HG03432 (cell line): ENCODE data around the gene ANGPT4.
A peak's percentile ranks its signal among the peaks of the same experiment; 100 is the strongest.

ENCODE experiments used
- ATAC-seq: cut with Tn5 transposase; IDR thresholded peaks from one replicate; pipeline ENCODE4 v1.9.1; 2021; ENCODE audit warnings: mild to moderate bottlenecking, moderate library complexity; ENCODE audit not compliant: unreplicated experiment

Gene ANGPT4

DNA sequence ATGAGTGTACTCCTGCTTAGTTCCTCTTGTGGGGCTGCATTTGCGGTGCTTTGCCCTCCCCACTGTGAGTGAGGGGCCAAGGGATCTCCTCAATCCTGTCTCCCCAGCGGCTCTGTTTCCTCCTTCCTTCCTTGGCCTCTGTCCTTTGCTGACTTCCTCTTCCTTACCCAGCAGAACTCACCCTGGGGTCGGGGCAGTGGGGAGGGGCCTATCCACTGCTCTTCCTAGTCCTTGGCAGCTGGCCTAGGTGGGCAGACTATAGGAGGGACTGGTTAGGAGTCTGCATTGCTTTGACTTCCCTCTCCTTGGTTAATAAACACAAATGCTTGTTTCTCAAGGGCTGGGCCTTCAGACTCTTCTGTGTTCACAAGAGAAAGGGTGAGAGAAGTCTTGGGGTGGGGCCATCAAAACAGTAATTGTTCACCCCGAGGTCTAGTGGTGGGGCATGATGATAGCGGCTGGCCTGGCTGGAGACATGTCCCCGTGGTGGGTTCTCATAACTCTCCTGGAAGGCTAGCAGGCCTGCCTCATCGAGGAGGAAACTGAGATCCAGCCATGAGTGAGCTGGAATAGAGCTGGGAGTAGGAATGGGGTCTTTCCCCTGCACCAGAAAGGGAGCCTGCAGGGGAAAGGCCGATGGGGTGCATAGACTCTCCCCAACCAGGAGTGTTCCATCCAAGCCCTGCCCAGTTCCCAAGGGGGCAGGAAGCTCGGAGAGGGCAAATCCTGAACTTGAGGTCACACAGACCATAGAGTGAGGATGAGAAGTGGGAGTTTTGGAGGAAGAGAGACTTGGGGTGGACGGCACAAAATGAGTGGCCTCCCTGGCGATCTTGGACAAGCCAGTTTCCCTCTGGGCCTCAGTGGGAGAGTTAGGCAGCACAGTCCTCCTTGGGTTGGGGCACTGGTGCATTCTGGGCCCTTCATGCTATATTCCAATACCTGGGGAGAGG is 69.9 kb downstream of the ANGPT4 start:
- no peak for ATAC-seq

- no peak for ATAC-seq
Observed at GRCh38 chr20:845226-845868, 70.8 kb downstream of the ANGPT4 start.

DNA sequence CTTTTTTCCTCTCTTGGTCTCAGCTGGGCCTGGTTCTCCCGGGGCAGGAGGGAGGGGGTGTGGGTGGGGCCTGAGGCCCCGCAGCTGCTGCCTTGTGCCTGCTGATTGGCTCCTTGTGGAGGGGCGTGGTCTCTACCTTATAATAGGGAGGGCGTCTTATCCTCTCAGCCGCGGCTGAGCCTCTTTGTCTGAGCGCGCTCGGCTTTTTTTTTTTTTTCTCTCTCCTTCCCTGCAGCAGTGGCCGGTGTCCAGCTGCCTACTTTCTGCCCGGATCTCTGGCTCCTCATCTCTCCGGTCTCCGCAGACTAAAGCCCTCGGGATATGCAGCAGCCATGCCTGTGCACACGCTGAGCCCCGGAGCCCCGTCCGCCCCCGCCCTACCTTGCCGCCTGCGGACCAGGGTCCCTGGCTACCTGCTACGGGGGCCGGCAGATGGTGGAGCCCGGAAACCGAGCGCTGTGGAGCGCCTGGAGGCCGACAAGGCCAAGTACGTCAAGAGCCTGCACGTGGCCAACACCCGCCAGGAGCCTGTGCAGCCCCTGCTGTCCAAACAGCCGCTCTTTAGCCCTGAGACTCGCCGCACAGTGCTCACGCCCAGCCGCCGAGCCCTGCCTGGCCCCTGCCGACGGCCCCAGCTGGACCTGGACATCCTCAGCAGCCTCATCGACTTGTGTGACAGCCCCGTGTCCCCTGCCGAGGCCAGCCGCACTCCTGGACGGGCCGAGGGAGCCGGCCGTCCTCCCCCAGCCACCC is 71.5 kb downstream of the ANGPT4 start:
- ATAC-seq, result peak; percentile 93

GRCh38 chr20:843912-844311 is 72.2 kb downstream of the ANGPT4 start:
- no peak for ATAC-seq

DNA sequence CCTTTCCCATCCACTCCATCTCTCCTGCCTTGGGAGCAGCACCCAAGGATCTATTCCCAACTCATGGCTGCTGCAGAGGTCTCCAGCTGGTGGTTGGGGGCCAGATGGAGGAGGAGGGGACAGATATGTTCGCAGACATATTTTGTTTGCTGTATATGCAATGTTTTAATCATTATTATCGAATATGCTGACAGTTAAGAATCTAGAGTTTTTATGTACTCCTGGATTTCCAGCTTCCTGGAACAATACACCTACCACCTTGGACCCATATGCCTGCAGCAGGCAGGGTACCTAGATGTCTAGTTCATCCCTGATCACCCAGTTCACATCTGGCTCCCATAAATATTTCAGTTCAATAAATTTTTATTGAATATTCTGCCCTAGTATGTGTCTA is 73.6 kb downstream of the ANGPT4 start:
- no peak for ATAC-seq

- ATAC-seq, result no peak
Observed at GRCh38 chr20:841568-842546, 74.3 kb downstream of the ANGPT4 start.

GRCh38 chr20:840858-841567 is 75.1 kb downstream of the ANGPT4 start:
- no peak for ATAC-seq

DNA sequence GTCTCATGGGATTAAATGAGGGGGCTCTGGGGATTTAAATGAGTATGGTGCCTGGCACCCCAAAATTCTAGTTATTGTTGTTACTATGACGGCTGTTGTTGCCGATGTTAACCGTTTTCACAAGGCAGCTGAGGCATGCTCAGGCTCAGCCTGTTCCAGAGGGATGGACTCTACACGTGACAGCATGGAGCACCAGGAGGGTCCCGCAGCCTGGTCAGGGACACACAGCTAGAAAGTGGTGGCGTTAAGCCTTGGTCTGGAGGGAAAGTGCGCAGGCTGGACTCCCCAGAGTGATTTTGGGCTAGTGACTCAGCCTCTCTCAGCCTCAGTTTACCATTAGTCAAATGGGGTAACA is 75.7 kb downstream of the ANGPT4 start:
- ATAC-seq, result no peak

- no peak for ATAC-seq
Observed at GRCh38 chr20:839626-840025, 76.5 kb downstream of the ANGPT4 start.

DNA sequence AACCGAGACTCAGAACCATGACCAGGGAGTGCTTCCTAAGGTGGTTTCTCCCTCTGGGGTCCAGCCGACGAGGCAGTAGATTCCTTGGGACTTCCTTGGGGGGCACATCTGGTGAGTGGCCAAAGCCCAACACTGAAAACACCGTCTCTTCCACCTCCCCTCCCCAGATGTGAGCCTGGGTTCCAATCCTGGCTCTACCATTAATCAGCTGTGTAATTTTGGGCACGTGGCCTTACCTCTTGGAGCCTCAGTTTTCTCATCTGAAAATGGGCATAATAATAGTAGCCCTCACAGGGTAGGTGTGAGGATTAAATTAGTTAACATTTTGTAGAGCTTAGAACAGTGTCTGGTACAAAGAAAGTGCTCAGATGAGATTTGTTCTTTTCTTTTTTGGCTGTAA is 77.1 kb downstream of the ANGPT4 start:
- no peak for ATAC-seq

DNA sequence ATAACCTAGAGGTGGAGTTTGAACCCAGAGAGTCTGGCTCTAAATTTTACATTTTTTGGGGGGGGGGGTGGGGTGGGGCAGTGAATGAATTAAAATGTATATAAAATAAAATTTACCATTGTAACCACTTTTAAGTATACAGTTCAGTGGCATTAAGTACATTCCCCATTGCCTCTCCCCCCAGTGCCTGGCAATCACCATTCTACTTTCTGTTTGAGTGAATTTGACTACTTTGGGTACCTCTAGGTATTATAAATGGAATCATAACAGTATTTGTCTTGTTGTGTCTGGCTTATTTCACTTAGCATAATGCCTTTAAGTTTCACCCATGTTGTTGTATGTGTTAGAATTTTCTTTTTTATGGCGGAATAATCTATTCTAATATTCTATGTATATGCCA is 79.9 kb downstream of the ANGPT4 start:
- no peak for ATAC-seq

DNA sequence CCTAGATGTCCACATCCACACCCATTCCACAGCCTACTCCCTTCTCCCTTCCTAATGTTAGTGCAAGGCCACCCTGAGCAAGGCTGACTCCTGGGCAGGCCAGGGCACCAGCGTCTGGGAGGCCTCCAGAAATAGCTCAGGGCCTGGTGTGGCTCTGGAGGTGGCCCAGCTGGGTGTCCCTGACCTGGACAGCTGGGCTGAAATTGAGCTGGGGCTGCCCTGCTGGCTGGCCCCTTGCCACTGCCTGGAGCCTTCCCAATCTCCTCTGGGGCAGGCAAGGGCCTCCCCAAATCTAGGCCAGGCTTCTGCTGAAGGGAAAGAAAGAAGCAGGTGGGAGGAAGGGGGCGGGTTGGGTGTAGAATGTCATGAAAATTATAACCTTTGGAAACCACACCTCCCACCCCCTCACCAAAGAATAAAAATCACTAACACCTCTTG is 80.5 kb downstream of the ANGPT4 start:
- no peak for ATAC-seq

DNA sequence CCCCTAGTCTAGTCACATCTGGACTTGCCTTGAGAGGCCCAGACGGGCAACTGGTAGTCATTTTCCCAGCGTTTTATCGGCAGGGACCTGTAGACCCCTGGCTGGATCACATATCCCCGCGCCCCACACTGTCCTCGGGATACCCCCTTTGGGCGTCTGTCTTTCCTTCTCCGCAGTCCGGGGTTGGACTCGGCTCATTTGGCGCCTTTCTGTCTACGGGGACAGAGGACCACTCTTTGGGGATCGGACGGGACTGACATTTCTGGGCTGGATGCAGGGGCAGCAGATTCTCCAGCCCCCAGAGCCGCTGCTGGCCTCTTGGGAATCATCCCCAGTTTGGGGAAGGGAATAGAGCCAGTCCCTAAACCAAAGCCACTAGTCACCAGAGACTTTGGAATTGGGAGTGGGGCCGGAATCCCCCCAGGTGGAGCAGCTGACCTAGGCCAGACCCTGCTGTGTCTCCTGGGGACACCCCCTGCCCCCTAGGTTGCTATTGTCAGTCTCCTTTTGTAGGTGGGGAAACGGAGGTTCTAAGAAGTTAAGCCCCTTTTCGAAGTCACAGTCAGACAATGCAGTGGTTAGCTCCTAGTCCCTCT is 81.9 kb downstream of the ANGPT4 start:
- ATAC-seq, result peak; percentile 9

DNA sequence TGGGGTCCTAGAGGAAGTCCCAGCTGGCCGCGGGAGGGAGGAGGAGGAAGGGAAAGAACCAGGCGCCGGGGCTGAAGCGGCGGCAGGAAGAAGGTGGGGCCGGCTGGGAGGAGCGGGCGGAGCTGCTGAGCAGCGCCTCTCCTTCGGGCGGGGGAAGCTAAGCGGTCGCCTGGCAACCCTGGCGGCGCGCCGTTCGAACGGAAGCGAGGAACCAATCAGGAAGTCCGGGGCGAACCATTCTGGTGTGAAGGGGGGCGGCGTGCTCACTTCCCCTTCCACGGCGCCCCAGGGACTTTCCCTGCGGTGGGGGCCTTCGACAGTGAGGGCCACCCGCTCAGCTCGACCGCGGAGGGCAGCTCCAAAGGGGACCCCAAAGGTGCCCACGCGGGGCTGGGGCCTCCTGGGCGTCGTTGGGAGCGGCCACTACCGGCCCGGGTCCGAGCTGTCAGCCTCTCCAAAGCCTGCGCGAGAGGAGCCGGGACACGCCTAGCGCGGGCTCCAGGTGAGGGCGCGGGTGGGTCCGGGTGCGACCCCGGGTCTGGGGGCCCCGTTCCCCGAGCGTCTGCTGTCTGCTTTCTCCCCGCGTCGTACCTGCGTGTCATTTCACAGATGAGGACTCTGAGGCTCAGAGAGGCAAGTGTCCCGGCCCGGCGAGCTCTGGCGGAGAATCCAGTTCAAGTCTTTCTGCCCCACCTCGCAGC is 82.5 kb downstream of the ANGPT4 start, which contains the start of gene FAM110A:
Gene FAM110A (plus strand): TSS at position 266 of the 701 bp plus-strand sequence. CDS start 11,090 bp downstream, outside the sequence.
- peak; percentile 96 for ATAC-seq

DNA sequence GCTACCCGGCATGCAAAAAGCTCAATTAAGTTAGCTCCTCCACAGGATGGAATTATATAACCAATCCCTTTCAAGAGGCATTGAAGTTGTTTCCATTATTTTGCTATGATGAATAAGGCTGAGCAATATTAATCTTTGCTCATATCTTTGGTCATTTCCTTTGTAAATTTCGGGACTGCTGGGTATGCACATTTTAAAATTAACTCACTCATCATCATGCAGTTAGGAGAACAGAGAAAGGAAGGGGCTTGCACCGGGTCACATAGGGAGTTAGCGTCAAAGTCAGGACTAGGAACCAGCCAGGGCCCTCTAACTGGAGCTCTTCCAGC is 83.0 kb downstream of the ANGPT4 start:
- no peak for ATAC-seq

DNA sequence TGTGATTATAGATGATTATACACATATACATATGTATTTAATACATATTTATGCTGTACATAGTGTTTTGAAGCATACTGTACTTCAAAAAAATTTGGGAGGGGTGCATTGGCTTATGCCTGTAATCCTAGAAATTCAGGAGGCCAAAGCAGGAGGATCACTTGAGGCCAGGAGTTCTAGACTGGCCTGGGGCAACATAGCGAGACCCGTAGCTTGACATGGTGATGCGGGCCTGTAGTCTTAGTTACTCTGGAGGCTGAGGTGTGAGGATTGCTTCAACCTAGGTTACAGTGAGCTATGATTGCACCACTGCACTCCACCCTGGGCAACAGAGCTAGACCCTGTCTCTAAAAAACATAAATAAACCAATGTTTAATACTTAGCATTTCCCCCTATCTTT is 84.2 kb downstream of the ANGPT4 start:
- no peak for ATAC-seq

- ATAC-seq, result no peak
Observed at GRCh38 chr20:831251-831650, 84.9 kb downstream of the ANGPT4 start.

DNA sequence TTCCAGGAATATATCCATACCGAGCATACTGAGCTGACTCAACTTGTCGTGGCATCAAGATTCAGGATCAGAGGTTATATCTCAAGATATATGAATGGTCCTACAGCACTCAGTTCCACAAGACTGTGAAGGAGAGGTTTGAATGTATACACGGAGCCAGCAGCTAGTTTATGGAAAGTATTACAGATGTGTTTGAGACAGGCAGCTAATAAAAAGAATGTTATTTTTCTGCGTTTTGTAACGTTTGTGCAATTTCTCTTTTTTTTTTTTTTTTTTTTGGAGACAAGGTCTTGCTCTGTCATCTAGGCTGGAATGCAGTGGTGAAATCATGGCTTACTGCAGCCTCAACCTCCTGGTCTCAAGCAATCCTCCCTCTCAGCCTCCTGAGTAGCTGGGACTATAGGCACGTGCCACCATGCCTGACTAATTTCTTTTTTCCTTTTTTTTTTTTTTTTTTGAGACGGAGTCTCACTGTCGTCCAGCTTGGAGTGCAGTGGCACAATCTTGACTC is 86.1 kb downstream of the ANGPT4 start:
- no peak for ATAC-seq

GRCh38 chr20:829551-829950 is 86.6 kb downstream of the ANGPT4 start:
- no peak for ATAC-seq
